ENCODE data around the gene FHOD3.
"Not testable (repeated sequence)": the region's sequence is repeated elsewhere in the genome, so short reads cannot be mapped to it uniquely, and the experiment has no call there.

The FHOD3 gene

DNA sequence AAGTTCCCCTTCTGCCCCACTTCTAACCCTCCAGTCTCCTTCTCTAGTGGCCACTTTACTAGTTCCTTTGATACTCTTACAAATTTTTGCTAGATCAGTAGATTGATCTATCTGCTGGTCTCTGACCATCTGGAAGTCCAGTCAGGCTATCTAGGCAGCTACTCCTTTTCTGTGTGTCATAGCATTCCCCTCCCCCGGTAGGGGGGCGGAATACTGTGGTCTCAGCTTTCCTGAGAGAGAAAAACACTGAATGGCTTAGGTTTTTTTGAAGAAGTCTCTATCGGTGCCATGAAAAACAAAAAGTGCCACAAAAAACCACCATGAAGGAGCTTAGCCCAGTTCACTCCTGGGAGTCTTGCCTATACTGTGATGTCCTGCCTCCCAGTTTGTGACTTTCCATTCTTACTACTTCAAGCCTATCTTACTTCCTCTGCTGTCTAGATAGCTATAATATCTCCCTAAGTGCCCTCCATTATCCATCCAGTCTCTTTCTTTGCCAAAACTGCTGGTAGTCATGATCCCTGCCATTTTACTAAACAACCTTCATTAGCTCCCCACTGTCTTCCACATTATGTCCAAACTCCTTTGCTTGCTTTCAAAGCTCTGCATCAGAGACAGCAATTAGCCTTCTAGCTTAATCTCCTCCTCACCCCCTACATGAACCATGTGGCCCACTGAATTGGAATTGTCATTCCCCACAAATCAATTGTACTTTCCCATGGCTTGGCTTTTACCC lies 501.4 kb downstream of the FHOD3 start:
- no peak for DNase-seq (ENCODE audit: low read depth)

DNA sequence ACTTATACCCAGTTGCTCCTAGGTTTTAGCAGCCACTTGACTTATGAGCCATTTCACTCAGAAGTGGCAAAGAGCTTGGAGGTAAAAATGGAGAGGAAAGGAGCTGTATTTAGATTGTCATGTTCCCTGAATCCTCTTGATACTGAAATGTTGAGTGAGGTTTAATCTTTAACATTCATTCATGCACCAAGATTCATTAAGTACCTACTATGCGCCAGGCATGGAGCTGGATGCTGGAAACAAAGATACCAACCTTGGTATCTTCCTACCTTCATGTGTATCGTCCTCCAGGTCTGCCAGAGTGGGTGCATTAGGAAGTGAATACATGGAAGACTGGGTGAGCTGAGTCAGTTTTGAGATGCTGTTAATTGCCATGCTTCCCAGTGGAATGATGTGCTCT lies 507.6 kb downstream of the FHOD3 start:
- DNase-seq (ENCODE audit: low read depth) = no peak

DNA sequence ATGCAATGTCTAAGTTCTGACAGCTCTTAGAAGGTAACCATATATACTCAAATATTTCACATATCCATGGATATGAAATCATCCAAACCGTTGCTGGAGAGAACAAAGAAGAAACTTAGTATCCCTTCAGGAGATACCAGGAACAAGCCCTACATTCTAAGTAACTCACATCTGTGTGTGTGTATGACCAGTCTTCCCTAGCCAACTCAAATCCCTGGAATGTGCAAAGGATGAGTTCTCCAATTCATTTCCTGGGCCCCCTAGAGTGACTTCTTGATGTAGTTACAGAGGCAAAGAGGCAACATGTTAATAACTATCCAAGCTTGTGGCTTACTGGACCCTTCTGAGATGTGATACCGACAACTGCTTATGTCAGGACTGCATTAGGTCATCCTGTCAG lies 511.2 kb downstream of the FHOD3 start:
- no peak for DNase-seq (ENCODE audit: low read depth)

DNA sequence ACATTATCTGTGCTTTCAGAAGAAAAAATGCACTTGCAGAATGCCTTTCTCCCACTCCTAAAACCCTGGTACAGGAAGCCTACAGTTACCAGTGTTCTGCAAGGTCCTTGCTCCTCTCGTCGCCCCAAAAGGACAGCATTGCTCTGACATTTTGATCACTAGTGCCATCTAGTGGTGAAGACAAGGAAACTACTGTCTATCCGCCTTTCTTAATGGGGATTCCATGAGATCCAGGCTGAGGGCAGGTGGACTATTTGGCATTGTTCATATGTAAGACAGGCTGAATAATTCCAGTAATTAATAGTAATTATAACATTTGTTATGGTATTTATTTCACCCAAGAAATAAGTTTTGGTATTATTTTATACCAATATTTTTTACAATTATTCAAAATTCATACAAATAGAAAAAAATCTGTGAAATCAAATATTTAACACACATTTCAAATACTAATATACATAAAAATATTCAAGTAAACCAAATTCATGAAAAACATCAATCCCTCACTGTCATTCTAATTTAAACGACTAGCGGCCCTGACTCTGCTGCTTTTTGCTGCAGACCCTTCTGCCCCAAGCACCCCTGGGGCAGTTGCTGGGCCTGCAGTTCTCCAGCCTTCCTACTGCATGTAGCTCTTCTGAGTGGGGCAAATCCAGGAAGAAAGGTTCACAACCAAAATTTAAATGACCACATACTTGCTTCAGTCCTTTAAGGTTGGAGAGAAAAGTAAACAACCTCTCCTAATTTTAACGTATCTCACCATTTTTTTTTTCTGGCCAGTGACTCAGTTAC lies 512.3 kb downstream of the FHOD3 start:
- no peak for DNase-seq (ENCODE audit: low read depth)

DNA sequence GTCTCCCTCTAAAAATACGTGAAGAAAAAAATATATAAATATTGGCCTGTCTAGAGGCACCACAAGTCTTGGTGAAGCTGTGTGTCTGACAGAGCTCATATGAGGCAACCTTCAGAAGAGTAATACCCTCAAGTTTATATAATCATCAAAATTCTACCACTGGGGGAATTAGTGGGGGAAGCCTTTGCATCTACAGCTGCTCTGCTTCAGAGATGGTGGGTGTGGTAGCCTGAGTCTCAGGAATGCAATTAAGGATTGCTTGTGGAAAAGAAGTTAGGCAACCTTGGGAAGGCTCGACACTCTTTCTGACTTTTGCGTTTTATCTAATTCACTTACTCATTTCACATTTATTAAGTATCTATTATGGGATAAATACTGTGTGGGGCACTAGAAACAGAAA lies 513.9 kb downstream of the FHOD3 start:
- no peak for DNase-seq (ENCODE audit: low read depth)

DNA sequence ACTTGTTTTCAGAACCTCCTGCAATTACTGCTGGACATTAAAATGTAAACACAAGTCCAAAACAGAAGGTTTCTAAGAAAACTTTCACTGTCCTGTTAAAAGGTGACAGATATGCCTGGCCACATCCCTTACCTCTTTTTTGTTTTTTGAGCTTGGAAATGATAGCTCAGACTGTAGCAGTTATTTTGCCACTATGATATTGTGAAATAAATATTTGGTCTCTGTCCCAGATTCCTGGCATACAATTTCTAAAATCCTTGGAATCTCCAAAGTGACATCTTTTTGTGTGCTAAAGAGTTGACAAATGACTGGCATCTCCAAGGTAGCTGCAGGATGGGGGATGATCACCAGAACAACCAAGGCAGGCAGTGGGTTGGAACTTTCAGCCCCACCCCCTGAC lies 514.4 kb downstream of the FHOD3 start:
- no peak for DNase-seq (ENCODE audit: low read depth)

DNA sequence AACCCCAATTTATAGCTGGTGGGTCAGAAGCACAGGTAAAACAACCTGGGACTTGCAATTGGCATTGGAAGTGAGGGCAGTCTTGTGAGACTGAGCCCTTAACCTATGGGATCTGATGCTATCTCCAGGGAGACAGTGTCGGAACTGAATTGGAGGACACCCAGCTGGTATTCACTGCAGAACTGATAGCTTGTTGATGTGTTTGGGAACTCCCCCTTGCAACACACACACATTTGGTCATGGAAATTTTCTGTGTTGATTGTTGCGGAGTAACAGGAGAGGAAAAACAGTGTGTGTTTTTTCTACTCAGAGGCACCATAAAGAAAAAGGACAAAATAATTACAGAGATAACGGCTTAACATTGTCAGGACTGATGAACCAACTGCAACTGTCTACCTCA lies 515.2 kb downstream of the FHOD3 start:
- DNase-seq (ENCODE audit: low read depth) = no peak

DNA sequence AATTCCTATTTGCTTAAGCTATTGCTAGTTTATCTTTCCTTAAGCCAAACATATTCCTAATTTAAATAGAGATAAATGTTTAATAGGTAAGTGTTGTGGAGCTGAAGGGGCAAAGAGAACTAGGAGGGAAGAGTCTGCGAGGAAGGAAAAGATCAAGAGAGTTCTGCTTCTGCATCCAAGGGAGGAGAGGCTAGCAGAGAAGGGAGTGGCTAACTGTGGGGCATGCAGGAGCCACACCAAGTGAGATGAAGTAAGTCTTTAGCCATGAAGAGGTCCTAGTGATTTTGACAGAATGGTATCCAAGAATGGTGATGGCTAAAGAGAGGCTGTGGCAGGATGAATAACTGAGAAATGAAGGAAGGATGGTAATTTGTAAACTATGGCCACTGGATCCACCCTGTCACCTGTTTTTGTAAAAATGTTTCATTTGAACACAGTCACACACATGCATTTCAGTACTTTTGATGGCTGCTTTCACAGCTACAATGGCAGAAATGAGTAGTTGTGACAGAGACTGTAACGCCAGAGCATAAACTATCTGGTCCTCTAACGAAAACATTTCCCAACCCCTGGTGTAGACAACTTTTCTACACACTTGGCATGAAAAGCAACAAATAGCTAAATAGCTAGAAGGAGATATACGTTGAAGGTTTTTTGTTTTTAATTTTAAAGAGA lies 515.7 kb downstream of the FHOD3 start:
- DNase-seq (ENCODE audit: low read depth) = no peak

DNA sequence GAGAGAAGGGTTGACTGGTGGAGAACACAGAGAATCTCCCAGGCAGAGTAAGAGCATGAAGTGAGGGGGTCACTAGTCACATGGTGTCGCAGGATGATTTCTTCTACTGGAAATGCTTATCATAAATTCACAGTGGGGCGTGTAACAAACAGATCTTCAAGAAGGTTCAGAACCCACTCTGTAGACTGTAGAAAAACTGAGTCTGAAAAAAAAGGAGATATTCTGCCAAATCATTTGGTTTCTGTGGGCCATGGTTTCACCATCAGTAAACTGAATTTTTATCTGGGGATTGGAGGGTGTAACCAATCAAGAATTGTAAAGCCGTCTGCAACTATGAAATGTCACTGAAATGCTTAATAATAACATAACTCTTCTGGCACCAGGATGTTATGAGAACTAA lies 516.3 kb downstream of the FHOD3 start:
- DNase-seq (ENCODE audit: low read depth) = no peak

DNA sequence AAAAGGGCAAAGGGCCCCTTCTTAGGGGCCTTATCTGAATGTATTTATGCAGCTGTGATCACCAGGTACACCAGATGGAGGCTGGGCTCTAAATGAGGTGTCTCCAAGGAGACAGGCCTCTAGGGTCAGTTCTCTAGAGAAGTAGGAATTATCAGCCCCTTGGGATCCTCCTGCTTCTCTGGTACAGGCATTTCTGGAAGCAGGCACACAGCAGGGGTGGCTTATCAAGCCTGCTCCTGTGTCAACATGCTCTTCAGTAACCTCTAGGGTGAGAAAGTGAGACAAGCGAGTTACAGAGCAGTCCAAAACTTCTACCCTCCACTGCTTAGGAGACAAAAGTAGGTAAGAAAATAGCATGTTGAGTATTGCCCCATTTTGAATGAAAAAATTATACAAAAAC lies 517.5 kb downstream of the FHOD3 start:
- no peak for DNase-seq (ENCODE audit: low read depth)

DNA sequence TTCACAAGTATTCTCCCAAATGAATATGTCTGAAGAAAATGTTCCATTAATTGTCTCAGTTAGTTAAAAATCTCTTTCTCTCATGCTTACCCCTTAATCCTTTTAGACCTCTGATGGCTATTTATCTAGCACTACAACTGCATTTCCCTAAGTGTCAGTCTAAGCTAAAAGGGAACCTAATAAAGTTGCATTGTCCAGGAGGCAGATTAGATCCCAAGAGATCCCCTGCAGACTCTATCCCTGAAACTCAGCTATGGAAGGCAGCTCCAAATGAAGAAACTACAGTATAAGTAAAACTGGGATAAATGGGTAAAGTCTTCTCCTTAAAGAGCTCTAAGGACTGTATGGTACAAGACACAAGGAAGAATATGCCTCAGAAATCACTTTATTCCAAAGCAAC lies 518.6 kb downstream of the FHOD3 start:
- not testable (repeated sequence) for DNase-seq (ENCODE audit: low read depth)

DNA sequence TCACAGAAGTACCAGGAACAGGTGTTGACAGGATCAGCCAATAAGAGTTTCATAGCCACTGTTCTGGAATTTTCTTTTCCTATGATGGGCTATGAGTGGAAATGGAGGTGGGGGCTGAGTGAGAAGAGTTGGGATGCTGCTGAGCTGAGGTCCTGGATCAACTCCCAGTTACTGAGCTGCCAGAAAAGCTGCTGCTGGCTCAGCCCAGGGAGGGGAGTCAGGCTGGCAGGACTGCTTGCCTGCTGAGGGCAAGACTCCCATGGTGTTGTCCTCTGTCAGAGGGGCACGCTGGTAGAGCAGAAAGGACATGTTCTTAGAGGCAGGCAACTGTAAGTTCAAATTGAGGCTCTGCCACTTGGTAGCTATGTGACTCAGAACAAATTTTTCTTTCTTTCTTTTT lies 519.5 kb downstream of the FHOD3 start:
- DNase-seq (ENCODE audit: low read depth) = no peak

DNA sequence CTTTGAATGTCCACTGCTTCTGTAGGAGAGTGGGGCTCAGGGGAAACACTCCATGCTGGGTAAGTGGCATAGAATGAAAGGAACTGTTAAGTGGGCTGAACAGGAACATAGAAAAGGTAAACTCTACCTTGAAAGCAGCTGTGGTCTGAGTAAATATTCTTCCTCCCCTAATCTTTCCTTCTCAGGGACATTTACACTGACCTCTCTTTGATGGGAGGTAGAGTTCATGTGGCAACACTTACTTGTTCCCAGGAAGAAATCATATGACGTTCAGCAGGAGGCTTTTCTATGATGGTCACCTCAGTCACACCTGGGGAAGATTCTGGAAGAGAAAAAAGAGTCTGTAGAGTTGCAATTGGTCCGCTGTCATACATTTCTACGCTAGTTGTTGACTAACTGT lies 521.1 kb downstream of the FHOD3 start:
- no peak for DNase-seq (ENCODE audit: low read depth)

DNA sequence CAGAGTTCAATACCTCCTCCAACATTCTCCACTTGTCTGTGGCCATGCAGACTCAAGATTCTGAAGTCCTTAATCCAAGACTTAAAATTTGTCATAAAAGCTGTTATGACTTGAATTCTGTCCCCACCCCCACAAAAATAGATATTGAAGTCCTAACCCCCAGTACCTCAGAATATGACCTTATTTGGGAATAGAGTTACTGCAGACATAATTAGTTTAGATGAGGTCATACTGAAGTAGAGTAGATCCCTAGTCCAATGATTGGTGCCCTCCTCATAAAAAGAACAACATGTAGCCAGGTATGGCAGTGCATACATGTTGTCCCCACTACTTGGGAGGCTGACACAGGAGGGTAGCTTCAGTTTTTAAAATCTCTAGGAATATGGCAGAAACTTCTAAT lies 522.1 kb downstream of the FHOD3 start:
- DNase-seq (ENCODE audit: low read depth) = no peak

DNA sequence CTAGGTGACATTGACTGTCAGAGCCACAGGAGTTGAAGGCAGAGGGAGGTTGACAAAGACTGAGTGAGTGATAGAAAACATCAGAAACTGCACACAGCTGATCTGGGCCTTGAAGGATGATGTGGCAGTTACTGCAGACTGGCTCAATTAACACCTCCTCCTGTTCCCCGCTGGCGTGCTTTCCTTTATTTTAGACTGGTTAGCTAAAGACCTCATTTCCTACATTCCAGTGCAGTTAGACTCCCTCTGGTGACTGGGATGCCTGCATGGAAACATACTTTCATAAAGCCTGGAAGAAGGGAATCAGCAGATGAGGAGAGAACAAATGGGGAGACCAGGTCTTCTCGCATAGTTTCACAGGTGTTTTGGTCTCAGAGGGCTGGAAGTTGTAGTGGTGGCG lies 524.2 kb downstream of the FHOD3 start:
- no peak for DNase-seq (ENCODE audit: low read depth)

DNA sequence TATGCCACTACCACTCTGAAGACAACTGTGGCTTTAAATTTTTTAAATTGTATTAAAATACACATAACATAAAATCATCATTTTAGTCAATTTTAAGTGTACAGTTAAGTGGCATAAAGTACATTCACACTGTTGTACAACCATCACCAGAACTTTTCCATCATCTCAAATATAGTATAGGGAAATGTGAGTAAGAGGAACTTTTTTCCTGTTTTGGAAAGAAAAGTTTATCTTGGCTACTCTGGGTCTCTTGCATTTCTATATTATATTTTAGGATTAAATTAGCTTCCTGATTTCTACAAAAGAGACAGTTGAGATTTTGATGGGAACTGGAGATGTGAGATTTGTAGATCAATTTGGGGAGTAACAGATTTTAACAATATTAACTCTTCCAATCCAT lies 528.0 kb downstream of the FHOD3 start:
- no peak for DNase-seq (ENCODE audit: low read depth)

DNA sequence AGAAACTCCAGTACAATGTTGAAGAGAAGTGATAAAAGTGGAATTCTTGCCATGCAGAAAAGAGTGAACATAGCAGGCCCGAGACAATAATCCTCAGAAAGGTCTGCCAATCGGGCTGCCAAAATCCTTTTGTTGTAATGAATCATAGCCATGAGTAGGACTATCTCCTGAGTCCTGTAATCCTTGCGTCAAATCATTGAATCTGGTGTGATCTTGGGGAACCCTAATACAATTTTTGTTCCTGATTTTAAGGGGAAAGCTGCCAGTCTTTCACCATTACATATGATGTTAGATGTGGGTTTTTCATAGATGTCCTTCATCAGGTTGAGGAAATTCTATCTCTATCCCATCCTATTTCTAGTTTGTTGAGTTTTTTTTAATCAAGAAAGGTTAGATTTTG lies 529.0 kb downstream of the FHOD3 start:
- DNase-seq (ENCODE audit: low read depth) = no peak

DNA sequence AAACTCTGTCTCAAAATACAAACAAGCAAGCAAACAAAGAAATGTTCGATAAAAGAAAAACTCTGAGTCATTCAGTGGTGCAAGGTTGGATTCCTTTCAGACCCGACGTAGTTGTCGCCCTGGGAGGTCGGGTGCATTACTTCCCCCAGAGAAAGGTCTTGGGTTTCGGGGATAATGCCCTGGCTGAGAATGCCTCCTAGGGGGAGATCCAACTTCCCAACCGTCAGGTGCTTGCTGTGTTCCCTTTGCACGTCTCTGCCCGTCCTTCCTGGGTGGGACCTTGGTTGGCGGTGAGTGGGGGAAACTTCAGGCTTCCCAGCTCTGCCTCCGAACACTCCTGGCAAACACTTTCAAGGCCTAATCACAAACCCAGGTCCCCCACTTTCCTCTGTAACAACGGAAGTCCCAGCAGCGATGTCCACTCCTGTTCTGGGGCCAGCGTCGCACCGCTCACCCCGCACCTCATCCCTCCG lies 530.7 kb downstream of the FHOD3 start:
- no peak for DNase-seq (ENCODE audit: low read depth)

DNA sequence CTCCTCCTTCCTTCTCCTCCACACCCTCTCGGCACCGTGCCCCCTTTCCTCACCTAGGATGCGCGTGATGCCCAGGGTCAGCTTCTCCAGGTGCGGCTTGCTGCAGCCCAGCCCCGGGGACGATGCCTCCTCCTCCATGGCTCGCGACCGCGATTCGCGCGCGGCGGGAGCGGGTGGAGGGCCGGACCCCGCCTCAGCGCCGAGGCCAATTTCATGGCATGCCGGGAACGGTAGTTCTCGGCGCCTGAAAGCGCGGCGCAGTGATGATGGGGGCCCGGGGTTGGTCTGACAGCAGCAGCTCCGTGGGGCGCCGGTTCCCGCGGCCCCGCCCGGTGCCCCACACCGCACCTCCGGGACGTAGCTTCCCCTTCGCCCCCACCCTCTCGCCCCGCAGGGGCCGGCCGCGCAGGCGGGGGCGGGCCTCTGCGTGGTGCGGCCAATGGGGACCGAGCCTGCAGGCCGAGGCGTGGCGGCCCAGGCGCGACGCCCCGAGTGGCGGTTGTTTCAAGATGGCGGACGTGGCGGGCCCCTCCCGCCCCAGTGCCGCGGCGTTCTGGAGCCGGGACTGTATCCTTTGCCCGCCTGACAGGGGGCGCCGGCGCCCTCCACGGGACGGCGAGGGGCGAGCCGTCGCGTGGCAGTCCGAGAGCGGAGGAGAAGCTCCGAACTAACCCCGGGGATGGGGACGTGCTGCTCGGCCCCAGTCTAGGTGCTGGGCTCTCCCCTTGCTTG lies 531.3 kb downstream of the FHOD3 start, which contains the start of the genes KIAA1328 and TPGS2:
Gene KIAA1328 (plus strand): TSS at position 498 of the 732 bp plus-strand sequence. CDS start 12 bp downstream, at position 510.
Gene TPGS2 (minus strand): TSS at position 373 of the 732 bp plus-strand sequence. CDS start 235 bp downstream, at position 138.
- DNase-seq (ENCODE audit: low read depth) = peak; percentile 81

Measured in activated T-helper 9 cell treated with anti-CD3 and anti-CD28 coated beads, Interleukin-2, amount 50 U/mL, for 16 hours (primary cell).